Measurements from ENCODE around the gene STYXL2. TPM values are rescaled to one million over a fixed set of nuclear protein-coding genes. Genes with fewer than 3 reads are reported as not detected.

The STYXL2 gene
- total and polyA plus RNA-seq, 9 donors = 0.08 to 0.30 (median 0.15) TPM; not detected in 2

- H3K27ac ChIP-seq = no peak overlapping the region
- 65 to 72% (median 69%) methylated on average over 8 of the region's 8 CpGs for WGBS, 3 donors
Observed at GRCh38 chr1:167081594-167082156, 12.2 kb upstream of the STYXL2 start.

DNA sequence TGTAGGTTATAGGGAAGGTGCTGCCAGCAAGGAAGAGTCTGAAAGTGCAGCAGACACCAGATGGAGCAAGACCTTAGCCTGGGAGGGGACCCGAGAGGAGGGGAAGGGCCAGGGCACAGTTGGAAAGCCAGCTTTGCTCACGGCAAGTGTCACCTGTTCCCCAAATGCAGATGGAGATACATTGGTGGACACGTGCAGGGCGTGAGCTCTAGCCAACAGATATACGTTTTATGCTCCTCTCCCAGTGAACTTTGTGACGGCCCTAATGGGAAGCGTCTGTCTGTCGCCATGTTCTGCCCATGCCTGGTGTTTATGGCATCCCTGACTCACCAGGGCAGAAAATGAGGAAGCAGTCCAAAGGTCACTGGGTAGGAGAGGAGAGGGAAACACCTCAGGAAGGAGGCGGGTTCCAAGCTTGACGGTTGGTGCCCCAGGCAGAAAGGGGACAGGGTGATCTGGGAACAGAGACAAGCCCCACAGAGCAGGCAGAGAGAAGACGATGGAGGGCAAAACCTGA is 11.3 kb upstream of the STYXL2 start:
- Histone ChIP-seq H3K27ac (no peak overlapping the region), H3K9me3 (no peaks in the 10 kb centered on the region), H3K4me3 (no peak overlapping the region), H3K36me3 (no peaks in the 10 kb centered on the region), H3K27me3 (no peaks in the 10 kb centered on the region), H3K4me1 (ENCODE audit: insufficient read depth) (no peaks in the 10 kb centered on the region)
- intact Hi-C loops (cut with DNase I) = no loop called here
- TF ChIP-seq POLR2A (IDR thresholded peaks at IDR 0.05) = no peak
- TF ChIP-seq EP300 (IDR thresholded peaks at IDR 0.05) = no peak
- TF ChIP-seq, protein P1, sequence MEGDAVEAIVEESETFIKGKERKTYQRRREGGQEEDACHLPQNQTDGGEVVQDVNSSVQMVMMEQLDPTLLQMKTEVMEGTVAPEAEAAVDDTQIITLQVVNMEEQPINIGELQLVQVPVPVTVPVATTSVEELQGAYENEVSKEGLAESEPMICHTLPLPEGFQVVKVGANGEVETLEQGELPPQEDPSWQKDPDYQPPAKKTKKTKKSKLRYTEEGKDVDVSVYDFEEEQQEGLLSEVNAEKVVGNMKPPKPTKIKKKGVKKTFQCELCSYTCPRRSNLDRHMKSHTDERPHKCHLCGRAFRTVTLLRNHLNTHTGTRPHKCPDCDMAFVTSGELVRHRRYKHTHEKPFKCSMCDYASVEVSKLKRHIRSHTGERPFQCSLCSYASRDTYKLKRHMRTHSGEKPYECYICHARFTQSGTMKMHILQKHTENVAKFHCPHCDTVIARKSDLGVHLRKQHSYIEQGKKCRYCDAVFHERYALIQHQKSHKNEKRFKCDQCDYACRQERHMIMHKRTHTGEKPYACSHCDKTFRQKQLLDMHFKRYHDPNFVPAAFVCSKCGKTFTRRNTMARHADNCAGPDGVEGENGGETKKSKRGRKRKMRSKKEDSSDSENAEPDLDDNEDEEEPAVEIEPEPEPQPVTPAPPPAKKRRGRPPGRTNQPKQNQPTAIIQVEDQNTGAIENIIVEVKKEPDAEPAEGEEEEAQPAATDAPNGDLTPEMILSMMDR (IDR thresholded peaks at IDR 0.05) = no peak
- DNase-seq = no peak
- WGBS, 3 donors = 59 to 64% (median 60%) methylated on average over 11 of the region's 11 CpGs

More at GRCh38 chr1:167081594-167082156, 12.2 kb upstream of the STYXL2 start:
- TF ChIP-seq EP300 (IDR thresholded peaks at IDR 0.05) = no peak
- TF ChIP-seq, protein P1 (IDR thresholded peaks at IDR 0.05) = no peak
- intact Hi-C loops (cut with DNase I) = no loop called here
- Histone ChIP-seq H3K4me3 (no peak overlapping the region), H3K36me3 (no peaks in the 10 kb centered on the region), H3K9me3 (no peaks in the 10 kb centered on the region), H3K27me3 (no peaks in the 10 kb centered on the region), H3K4me1 (ENCODE audit: insufficient read depth) (no peaks in the 10 kb centered on the region)
- DNase-seq = no peak

GRCh38 chr1:167083066-167083665 is 10.7 kb upstream of the STYXL2 start:
- intact Hi-C loops (cut with DNase I) = no loop called here
- Histone ChIP-seq H3K36me3 (no peaks in the 10 kb centered on the region), H3K4me1 (ENCODE audit: insufficient read depth) (no peaks in the 10 kb centered on the region), H3K9me3 (no peaks in the 10 kb centered on the region), H3K27ac (no peak overlapping the region), H3K27me3 (no peaks in the 10 kb centered on the region), H3K4me3 (no peak overlapping the region)
- 44 to 50% (median 46%) methylated on average over 6 of the region's 6 CpGs for WGBS, 3 donors
- no peak for DNase-seq
- TF ChIP-seq EP300 (IDR thresholded peaks at IDR 0.05) (no peak), POLR2A (IDR thresholded peaks at IDR 0.05) (no peak)
- TF ChIP-seq, protein P1 (IDR thresholded peaks at IDR 0.05) = no peak

- Histone ChIP-seq H3K27me3 (no peaks in the 10 kb centered on the region), H3K4me3 (no peak overlapping the region), H3K36me3 (no peaks in the 10 kb centered on the region), H3K27ac (no peak overlapping the region), H3K4me1 (ENCODE audit: insufficient read depth) (no peaks in the 10 kb centered on the region), H3K9me3 (no peaks in the 10 kb centered on the region)
- intact Hi-C loops (cut with DNase I) = no loop called here
- no peak for DNase-seq
- 57 to 93% (median 81%) methylated on average over 3 of the region's 3 CpGs for WGBS, 3 donors
- no peak for TF ChIP-seq POLR2A (IDR thresholded peaks at IDR 0.05)
- TF ChIP-seq, protein P1 (IDR thresholded peaks at IDR 0.05) = no peak
- TF ChIP-seq EP300 (IDR thresholded peaks at IDR 0.05) = no peak
Observed at GRCh38 chr1:167083871-167084270, 10.0 kb upstream of the STYXL2 start.
